SK-N-SH (cell line): ENCODE data around the gene DLX1. TPM values are rescaled to one million over a fixed set of nuclear protein-coding genes. Genes with fewer than 3 reads are reported as not detected.

Experiments used
- CTCF ChIA-PET: fragments of 300-600, 350-600 bp; formaldehyde crosslinking; extraction: SDS; loops from one replicate; lab custom pipeline; 2021; lab: Yijun Ruan, JAX
- POLR2A ChIA-PET: fragments of 350-600 bp; sonication (Branson Sonifier 250); formaldehyde crosslinking; extraction: SDS; loops from one replicate; lab custom pipeline; 2020; ENCODE audit warnings: antibody characterized with exemption, inconsistent platforms; lab: Yijun Ruan, JAX
- DNase-seq: peaks from one replicate; pipeline ENCODE4 v3.0.0; 2012
- H2AFZ ChIP-seq: fragments of 200-600 bp; sonication (generic); 2 replicates; pipeline ENCODE4 v1.8.1; 2016; ENCODE audit warnings: antibody characterized with exemption, mild to moderate bottlenecking, low read depth
- H3F3A ChIP-seq: fragments of 200-600 bp; sonication (generic); replicated peaks from 2 replicates; pipeline ENCODE3; 2016; ENCODE audit warnings: antibody characterized with exemption, mild to moderate bottlenecking; ENCODE audit not compliant: insufficient read depth
- H3K27ac ChIP-seq, 2 experiments: fragments of 200-500 bp in 1 of 2; fragments of 200-600 bp in 1 of 2; sonication (Bioruptor generic) in 1 of 2; sonication (generic), shearing (Covaris generic) in 1 of 2; 2 replicates each; pipeline versions ENCODE4 v1.5.1 to v1.6.1; 2014 to 2016; ENCODE audit warnings: low read depth in 2 of 2, inconsistent platforms in 1 of 2, low read length in 1 of 2, mild to moderate bottlenecking in 1 of 2, mixed read lengths in 1 of 2
- H3K27me3 ChIP-seq: fragments of 200-600 bp; sonication (generic), shearing (Covaris generic); 2 replicates; pipeline ENCODE4 v1.6.1; 2016; ENCODE audit warnings: mixed run types; ENCODE audit not compliant: insufficient read depth
- H3K36me3 ChIP-seq, 2 experiments: fragments of 200-500 bp in 1 of 2; fragments of 200-600 bp in 1 of 2; sonication (Bioruptor generic) in 1 of 2; sonication (generic) in 1 of 2; replicated peaks in 1 of 2; 2 replicates each; pipeline versions ENCODE3 to v1.5.1; 2014 to 2016; ENCODE audit warnings: low read length in 1 of 2, mild to moderate bottlenecking in 1 of 2; ENCODE audit not compliant: insufficient read depth in 2 of 2, control insufficient read depth in 1 of 2
- H3K4me1 ChIP-seq, 2 experiments: fragments of 200-500 bp in 1 of 2; fragments of 200-600 bp in 1 of 2; sonication (Bioruptor generic) in 1 of 2; sonication (generic), shearing (Covaris generic) in 1 of 2; 2 replicates each; pipeline versions ENCODE4 v1.5.1 to v1.6.1; 2014 to 2016; ENCODE audit warnings: low read depth in 1 of 2, low read length in 1 of 2, mixed run types in 1 of 2; ENCODE audit not compliant: insufficient read depth in 2 of 2, control insufficient read depth in 1 of 2
- H3K4me2 ChIP-seq: fragments of 200-600 bp; sonication (generic), shearing (Covaris generic); 2 replicates; pipeline ENCODE4 v1.6.1; 2017; ENCODE audit warnings: mixed run types
- H3K4me3 ChIP-seq, 2 experiments: fragments of 200-500 bp in 1 of 2; fragments of 200-600 bp in 1 of 2; sonication (Bioruptor generic) in 1 of 2; sonication (generic), shearing (Covaris generic) in 1 of 2; 2 replicates each; pipeline versions ENCODE4 v1.5.1 to v1.8.1; 2014 to 2016; ENCODE audit warnings: low read depth in 2 of 2, inconsistent platforms in 1 of 2, low read length in 1 of 2, mild to moderate bottlenecking in 1 of 2, mixed read lengths in 1 of 2, moderate library complexity in 1 of 2
- H3K79me2 ChIP-seq: fragments of 200-600 bp; sonication (generic); 2 replicates; pipeline ENCODE4 v1.8.1; 2017; ENCODE audit warnings: mild to moderate bottlenecking; ENCODE audit not compliant: insufficient read depth
- H3K9ac ChIP-seq: fragments of 200-600 bp; sonication (generic); 2 replicates; pipeline ENCODE4 v1.6.1; 2017; ENCODE audit warnings: mixed run types
- H3K9me2 ChIP-seq: fragments of 200-600 bp; sonication (generic); 2 replicates; pipeline ENCODE4 v1.6.1; 2017; ENCODE audit warnings: mixed run types
- H3K9me3 ChIP-seq: fragments of 200-600 bp; sonication (generic); 2 replicates; pipeline ENCODE4 v1.6.1; 2017; ENCODE audit warnings: mixed run types, mild to moderate bottlenecking, moderate library complexity
- H4K20me1 ChIP-seq: fragments of 200-600 bp; sonication (generic); 2 replicates; pipeline ENCODE4 v1.6.1; 2017; ENCODE audit warnings: mild to moderate bottlenecking, mixed run types; ENCODE audit not compliant: insufficient read depth
- CTCF ChIP-seq: fragments of 200-600 bp; sonication (generic); IDR thresholded peaks from 2 replicates; pipeline ENCODE4 v1.6.1; 2017; ENCODE audit warnings: antibody characterized with exemption, mild to moderate bottlenecking, moderate library complexity
- EP300 ChIP-seq, 2 experiments: IDR thresholded peaks; 2 replicates each; pipeline versions ENCODE4 v1.4.0 to v1.6.1; 2012; ENCODE audit warnings: borderline replicate concordance in 1 of 2, low read depth in 1 of 2, low read length in 1 of 2
- EZH2phosphoT487 ChIP-seq: fragments of 200-600 bp; sonication (generic); IDR thresholded peaks from 2 replicates; pipeline ENCODE4 v1.6.1; 2017; ENCODE audit warnings: low read depth, mixed run types, mild to moderate bottlenecking, antibody characterized with exemption, moderate library complexity, borderline replicate concordance
- FOSL2 ChIP-seq: IDR thresholded peaks from 2 replicates; pipeline ENCODE4 v1.4.0; 2012; ENCODE audit warnings: low read depth, mild to moderate bottlenecking, moderate library complexity, borderline replicate concordance
- FOXJ3 ChIP-seq: sonication (generic); formaldehyde crosslinking; IDR thresholded peaks from 2 replicates; pipeline ENCODE4 v1.5.1; 2020; ENCODE audit warnings: mild to moderate bottlenecking, missing genetic modification reagents
- GATA2 ChIP-seq: sonication (generic); formaldehyde crosslinking; IDR thresholded peaks from 2 replicates; pipeline ENCODE4 v1.5.0; 2020; ENCODE audit warnings: mild to moderate bottlenecking, missing genetic modification reagents
- JUND ChIP-seq: IDR thresholded peaks from 2 replicates; pipeline ENCODE4 v1.4.0; 2012
- MXI1 ChIP-seq: IDR thresholded peaks from 2 replicates; pipeline ENCODE4 v1.6.1; 2012; ENCODE audit warnings: mild to moderate bottlenecking, low read depth, low read length, improper control_type of control experiment
- NFIC ChIP-seq: IDR thresholded peaks from 2 replicates; pipeline ENCODE4 v1.4.0; 2012; ENCODE audit warnings: borderline replicate concordance
- NRF1 ChIP-seq: IDR thresholded peaks from 2 replicates; pipeline ENCODE4 v1.6.1; 2012; ENCODE audit warnings: low read depth, mild to moderate bottlenecking, low read length
- POLR2AphosphoS5 ChIP-seq: IDR thresholded peaks from 2 replicates; pipeline ENCODE4 v1.6.1; 2012; ENCODE audit warnings: low read depth, low read length
- RAD21 ChIP-seq: IDR thresholded peaks from 2 replicates; pipeline ENCODE4 v1.6.1; 2012; ENCODE audit warnings: mild to moderate bottlenecking, low read length
- RCOR1 ChIP-seq: fragments of 150-350 bp; IDR thresholded peaks from 2 replicates; pipeline ENCODE4 v1.6.1; 2017; ENCODE audit warnings: antibody characterized with exemption, low read length
- RFX5 ChIP-seq: IDR thresholded peaks from 2 replicates; pipeline ENCODE4 v1.6.1; 2012; ENCODE audit warnings: mild to moderate bottlenecking, improper control_type of control experiment, low read length
- RXRA ChIP-seq: IDR thresholded peaks from 2 replicates; pipeline ENCODE4 v1.4.0; 2012; ENCODE audit warnings: low read depth, mild to moderate bottlenecking, borderline replicate concordance
- SIN3A ChIP-seq: IDR thresholded peaks from 2 replicates; pipeline ENCODE4 v1.6.1; 2012; ENCODE audit warnings: low read depth, mild to moderate bottlenecking, low read length, moderate library complexity, borderline replicate concordance
- SMC3 ChIP-seq: IDR thresholded peaks from 2 replicates; pipeline ENCODE4 v1.6.1; 2012; ENCODE audit warnings: low read depth, low read length, improper control_type of control experiment
- TAF1 ChIP-seq: IDR thresholded peaks from 2 replicates; pipeline ENCODE4 v1.6.1; 2012; ENCODE audit warnings: low read depth, mild to moderate bottlenecking, low read length, moderate library complexity, borderline replicate concordance
- WGBS: methylation state at CpG from one replicate; pipeline ENCODE4 v1.1.6; 2017; ENCODE audit warnings: low lambda C conversion rate; 5-methylcytosine and 5-hydroxymethylcytosine counted together
- polyA plus RNA-seq, 3 experiments: library from polyadenylated mRNA; depleted of rRNA; stranded (reverse); fragments of >200 nt; gene quantifications; 2 replicates each; pipeline ENCODE4 v1.2.3, GENCODE V29; 2012

The DLX1 gene
- polyA plus RNA-seq, 1 of the 3 experiments (the other 2 are of a cell fraction): 0.07 TPM

GRCh38 chr2:172100080-172100934 lies 15.0 kb downstream of the DLX1 start:
- H3K27me3 ChIP-seq: peaks cover 37% of the 10 kb centered on the region; the same call in 1 of the 2 replicates
- peak overlapping the region; percentile 75; the same call in 1 of the 2 replicates for H3K4me2 ChIP-seq
- H3K4me3 ChIP-seq: no peak overlapping the region
- no peaks in the 10 kb centered on the region for H4K20me1 ChIP-seq
- H3K27ac ChIP-seq: no peak overlapping the region
- no peak overlapping the region for H3K9ac ChIP-seq
- H3K79me2 ChIP-seq: no peaks in the 10 kb centered on the region
- peaks cover 22 to 32% of the 10 kb centered on the region in 2 experiments for H3K4me1 ChIP-seq
- CTCF ChIA-PET: interaction anchor here (0.8 to 8.7 kb wide), 9 partner anchors 9 to 501 kb away, joined by 3 to 96 read pairs (median 4); no protein-coding TSS in a partner anchor
- H3K9me3 ChIP-seq: no peaks in the 10 kb centered on the region
- TF ChIP-seq RFX5: no peak
- TF ChIP-seq SMC3: no peak
- no peak for TF ChIP-seq MXI1
- TF ChIP-seq RAD21: no peak
- TF ChIP-seq SIN3A: no peak
- no peak for TF ChIP-seq POLR2AphosphoS5
- TF ChIP-seq, all 33 proteins: peak for 0
- no peaks in the 10 kb centered on the region for H3K36me3 ChIP-seq
- H3F3A ChIP-seq: peaks cover 23% of the 10 kb centered on the region
- H2AFZ ChIP-seq: no peak overlapping the region; the same call in 1 of the 2 replicates
- no peaks in the 10 kb centered on the region for H3K9me2 ChIP-seq
- POLR2A ChIA-PET: no interaction called here
- 33% methylated on average over 31 of the region's 72 CpGs for WGBS
- DNase-seq: peak; percentile 59

DNA sequence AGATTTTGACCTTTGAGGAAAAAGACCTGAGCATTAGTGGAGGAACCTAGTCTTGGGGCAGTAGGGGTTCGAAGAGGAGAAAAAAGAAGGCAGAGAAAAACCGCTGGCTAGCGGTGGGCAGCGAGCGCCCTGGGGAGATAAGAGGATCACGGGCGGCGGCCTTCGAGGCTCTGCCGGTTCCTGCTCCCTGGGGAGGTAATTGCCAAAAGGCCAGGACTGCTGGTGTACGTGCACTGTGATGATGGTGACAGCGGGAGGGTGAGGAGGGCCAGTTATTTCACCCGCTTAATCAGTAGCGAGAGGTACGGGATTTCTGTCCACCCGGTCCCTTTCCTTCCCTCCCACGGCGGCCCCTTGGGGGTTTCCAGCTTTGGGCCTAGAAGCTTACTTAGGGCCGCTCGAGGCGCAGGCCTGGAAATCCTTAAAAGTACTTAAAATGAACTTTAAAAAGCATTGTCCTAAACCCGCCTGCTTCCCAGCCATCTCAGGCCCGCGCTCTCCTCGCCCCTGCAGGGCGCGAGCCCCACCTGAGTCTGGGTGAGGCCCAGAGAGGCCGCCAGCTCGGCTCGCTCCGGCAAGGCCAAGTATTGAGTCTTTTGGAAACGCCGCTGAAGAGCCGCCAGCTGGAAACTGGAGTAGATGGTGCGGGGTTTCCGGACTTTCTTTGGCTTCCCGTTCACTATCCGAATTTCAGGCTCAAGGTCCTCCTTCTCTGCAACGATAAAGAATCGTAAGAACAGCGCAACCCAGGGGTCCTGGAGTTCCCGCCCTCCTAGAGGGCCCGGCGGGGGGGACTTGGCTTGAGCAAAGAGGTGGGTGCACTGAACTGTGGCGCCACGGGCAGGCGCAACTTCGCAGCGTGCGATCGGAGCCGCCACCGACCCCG lies 15.9 kb downstream of the DLX1 start:
- Histone ChIP-seq H3K36me3 (no peaks in the 10 kb centered on the region), H3K79me2 (no peaks in the 10 kb centered on the region), H2AFZ (no peak overlapping the region), H3K27me3 (peaks cover 29% of the 10 kb centered on the region; the same call in 1 of the 2 replicates), H3K4me3 (peak overlapping the region; percentile 51 to 64; a peak in 3 of 4 replicates), H3K9ac (no peak overlapping the region), H3K9me2 (no peaks in the 10 kb centered on the region), H3F3A (peaks cover 16% of the 10 kb centered on the region), H3K4me2 (peak overlapping the region; percentile 75), H4K20me1 (no peaks in the 10 kb centered on the region), H3K4me1 (peaks cover 20 to 35% of the 10 kb centered on the region in 2 experiments), H3K9me3 (no peaks in the 10 kb centered on the region), H3K27ac (no peak overlapping the region)
- TF ChIP-seq EZH2phosphoT487: no peak
- TF ChIP-seq FOSL2: no peak
- TF ChIP-seq CTCF: no peak
- TF ChIP-seq NRF1: no peak
- TF ChIP-seq SIN3A: no peak
- no peak for TF ChIP-seq FOXJ3 (CRISPR knock-in tag)
- no peak for TF ChIP-seq NFIC
- TF ChIP-seq JUND: no peak
- TF ChIP-seq RCOR1: no peak
- no peak for TF ChIP-seq TAF1
- TF ChIP-seq MXI1: no peak
- no peak for TF ChIP-seq EP300 (IDR thresholded peaks at IDR 0.05; ENCODE audit: borderline replicate concordance in 1 of 2, low read depth in 1 of 2, low read length in 1 of 2)
- no peak for TF ChIP-seq RXRA
- TF ChIP-seq GATA2 (CRISPR knock-in tag): no peak
- CTCF ChIA-PET: interaction anchor here (1.0 to 8.7 kb wide), 8 partner anchors 10 to 502 kb away, joined by 3 to 96 read pairs (median 6); partner anchors contain the start of gene DLX1
- WGBS: 38% methylated on average over 40 of the region's 54 CpGs
- DNase-seq: peak; percentile 33
- POLR2A ChIA-PET: no interaction called here
